Stomach (tissue), 19 donors: ENCODE measurements around the gene GAGE12C. TPM values are rescaled to one million over a fixed set of nuclear protein-coding genes. Genes with fewer than 3 reads are reported as not detected.
"Not testable (repeated sequence)": the region's sequence is repeated elsewhere in the genome, so short reads cannot be mapped to it uniquely, and the experiment has no call there.

Source experiments
- DNase-seq, 2 donors: peaks; one replicate each; pipeline versions ENCODE4 v3.0.0 to v3.0.0-alpha.2; 2013 to 2019
- H3K27ac ChIP-seq, 5 donors: fragments of 200-600 bp in 4 of 5; sonication (generic) in 4 of 5; one replicate each; pipeline ENCODE4 v1.5.1; 2013 to 2019; ENCODE audit warnings: mild to moderate bottlenecking in 1 of 5, moderate library complexity in 1 of 5
- H3K27me3 ChIP-seq, 3 donors: fragments of 200-600 bp; sonication (generic); one replicate each; pipeline ENCODE4 v1.5.1; 2017 to 2019; ENCODE audit warnings: mixed run types in 1 of 3
- H3K36me3 ChIP-seq, 4 donors: fragments of 200-600 bp; sonication (generic); 1 replicate in 3 of 4; 2 replicates in 1 of 4; pipeline ENCODE4 v1.5.1; 2016 to 2019
- H3K4me1 ChIP-seq, 4 donors: fragments of 200-600 bp; sonication (generic); one replicate each; pipeline ENCODE4 v1.5.1; 2016 to 2019
- H3K4me3 ChIP-seq, 4 donors: fragments of 200-600 bp; sonication (generic) in 3 of 4; one replicate each; pipeline ENCODE4 v1.5.1; 2016 to 2019; ENCODE audit warnings: mild to moderate bottlenecking in 1 of 4
- H3K9me3 ChIP-seq, 4 donors: fragments of 200-600 bp; sonication (generic); one replicate each; pipeline ENCODE4 v1.5.1; 2016 to 2019
- WGBS, 5 donors: extraction: QIAGEN DNeasy Blood & Tissue Kit in 3 of 5; methylation state at CpG; one replicate each; pipeline versions ENCODE4 v1.1.5 to v1.1.7; 2013 to 2018; 5-methylcytosine and 5-hydroxymethylcytosine counted together
- intact Hi-C: fragments of 100-400 bp; cut with DNase I; formaldehyde crosslinking; loops from one replicate; pipeline ENCODE4 v1.15.1; 2023; ENCODE audit warnings: low total_unique reads
- long read RNA-seq, 10 donors: transcript quantifications; one replicate each; lab custom pipeline, GENCODE V29; 2026
- polyA plus RNA-seq, 3 donors: library from polyadenylated mRNA; stranded (reverse); fragments of 200-250 nt; gene quantifications; one replicate each; pipeline ENCODE4 v1.2.3, GENCODE V29; 2013
- small RNA-seq, 4 donors: library from RNA; depleted of rRNA; stranded (forward); fragments of <200 nt; gene quantifications; one replicate each; pipeline ENCODE3, GENCODE V24; 2016
- total RNA-seq, 5 donors: library from RNA; depleted of rRNA; stranded (reverse); fragments of >200 nt; gene quantifications; one replicate each; pipeline versions ENCODE4 v1.1.0 to v1.2.3, GENCODE V29; 2014 to 2016
- donor health status: healthy with polysubstance abuse.
- donor health status: Bipolar disorder and iron deficiency.
- donor health status: healthy.

The GAGE12C gene
- total RNA-seq, result not detected
- polyA plus RNA-seq, result not detected
- long read RNA-seq, donor 1, result 0 reads
- long read RNA-seq, donor 2, result 0 reads
- long read RNA-seq, donor 3, result 0 reads
- long read RNA-seq, donor 4, result 0 reads
- long read RNA-seq, donor 5, result 0 reads
- long read RNA-seq, donor 6, result 0 reads
- long read RNA-seq, donor 7, result 0 reads
- long read RNA-seq, donor 8, result 0 reads
- long read RNA-seq, donor 9, result 0 reads
- long read RNA-seq, donor 10, result 0 reads

GRCh38 chrX:49531877-49532276 is at the start of gene GAGE12C:
Gene GAGE12C, plus strand, starts transcription at chrX:49532177. Its CDS starts 1,155 bp downstream, at chrX:49533332.
- H3K4me1 ChIP-seq, H3K36me3 ChIP-seq, intact Hi-C loops, H3K9me3 ChIP-seq, H3K27me3 ChIP-seq, H3K4me3 ChIP-seq, DNase-seq, H3K27ac ChIP-seq: not testable (repeated sequence)
- WGBS, 5 donors, result no CpG with 5 or more reads among the region's 16 CpGs

- intact Hi-C loops, H3K36me3 ChIP-seq, H3K4me3 ChIP-seq, DNase-seq, H3K4me1 ChIP-seq, H3K9me3 ChIP-seq, H3K27me3 ChIP-seq, H3K27ac ChIP-seq: not testable (repeated sequence)
- no CpG with 5 or more reads among the region's 16 CpGs for WGBS, 5 donors
Measured at GRCh38 chrX:49541433-49541832, 9.5 kb downstream of the GAGE12C start, which contains the start of gene GAGE12D. Gene GAGE12D, plus strand, starts transcription at chrX:49541733. Its CDS starts 1,155 bp downstream, at chrX:49542888.

- H3K27me3 ChIP-seq, intact Hi-C loops, H3K4me1 ChIP-seq, H3K36me3 ChIP-seq, H3K9me3 ChIP-seq, H3K4me3 ChIP-seq, H3K27ac ChIP-seq, DNase-seq: not testable (repeated sequence)
- whole genome bisulfite sequencing, 5 donors, result no CpG with 5 or more reads among the region's 16 CpGs
Measured at GRCh38 chrX:49550989-49551388, 19.0 kb downstream of the GAGE12C start, which contains the start of gene GAGE12E. Gene GAGE12E, plus strand, starts transcription at chrX:49551289. Its CDS starts 1,155 bp downstream, at chrX:49552444.

GRCh38 chrX:49560542-49560941 is 28.6 kb downstream of the GAGE12C start, which contains the start of gene GAGE12F:
Gene GAGE12F, plus strand, starts transcription at chrX:49560842. Its CDS starts 1,155 bp downstream, at chrX:49561997.
- intact Hi-C loops, H3K36me3 ChIP-seq, H3K9me3 ChIP-seq, H3K27ac ChIP-seq, H3K4me3 ChIP-seq, DNase-seq, H3K27me3 ChIP-seq, H3K4me1 ChIP-seq: not testable (repeated sequence)
- WGBS, 5 donors, result no CpG with 5 or more reads among the region's 16 CpGs

- DNase-seq, H3K27me3 ChIP-seq, H3K27ac ChIP-seq, H3K4me1 ChIP-seq, H3K4me3 ChIP-seq, H3K9me3 ChIP-seq, H3K36me3 ChIP-seq, intact Hi-C loops: not testable (repeated sequence)
- WGBS, 5 donors, result 85% methylated on average over 4 of the region's 11 CpGs; no CpG with 5 or more reads in 4 of the 5 donors
Measured at GRCh38 chrX:49568728-49569127, 36.8 kb downstream of the GAGE12C start.

GRCh38 chrX:49569152-49569551 is 37.2 kb downstream of the GAGE12C start:
- H3K4me3 ChIP-seq, intact Hi-C loops, H3K4me1 ChIP-seq, H3K9me3 ChIP-seq, H3K27me3 ChIP-seq, DNase-seq, H3K27ac ChIP-seq, H3K36me3 ChIP-seq: not testable (repeated sequence)
- WGBS, 5 donors, result 91 to 97% methylated on average over 9 of the region's 13 CpGs; no CpG with 5 or more reads in 3 of the 5 donors

- DNase-seq, H3K36me3 ChIP-seq, intact Hi-C loops, H3K4me1 ChIP-seq, H3K9me3 ChIP-seq, H3K27me3 ChIP-seq, H3K27ac ChIP-seq, H3K4me3 ChIP-seq: not testable (repeated sequence)
- WGBS, 5 donors, result no CpG with 5 or more reads among the region's 16 CpGs
Measured at GRCh38 chrX:49570100-49570499, 38.1 kb downstream of the GAGE12C start, which contains the start of gene GAGE12G. Gene GAGE12G, plus strand, starts transcription at chrX:49570400. Its CDS starts 1,155 bp downstream, at chrX:49571555.

GRCh38 chrX:49579649-49580048 is 47.7 kb downstream of the GAGE12C start, which contains the start of gene GAGE12H:
Gene GAGE12H, plus strand, starts transcription at chrX:49579949. Its CDS starts 1,155 bp downstream, at chrX:49581104.
- DNase-seq, H3K4me3 ChIP-seq, H3K36me3 ChIP-seq, intact Hi-C loops, H3K9me3 ChIP-seq, H3K4me1 ChIP-seq, H3K27me3 ChIP-seq, H3K27ac ChIP-seq: not testable (repeated sequence)
- WGBS, 5 donors, result no CpG with 5 or more reads among the region's 16 CpGs

Small RNA genes lying within 50 kb of the gene (small RNA-seq; reads per million reads assigned to genes)
- 0 reads per million in 4 donors for gene GAGE12B

Other genes starting within 250 kb of the GAGE12C start
- gene GAGE10, start 228.5 kb upstream of the GAGE12C start, total RNA-seq, result not detected
- gene GAGE10, start 228.5 kb upstream of the GAGE12C start, polyA plus RNA-seq, result not detected
- gene GAGE12J, start 210.1 kb upstream of the GAGE12C start, total RNA-seq, result not detected
- not detected for gene GAGE12J, start 210.1 kb upstream of the GAGE12C start, polyA plus RNA-seq
- not detected for gene GAGE13, start 200.6 kb upstream of the GAGE12C start, total RNA-seq
- not detected for gene GAGE13, start 200.6 kb upstream of the GAGE12C start, polyA plus RNA-seq
- gene GAGE12D, start 9.6 kb downstream of the GAGE12C start, total RNA-seq, result not detected
- gene GAGE12D, start 9.6 kb downstream of the GAGE12C start, polyA plus RNA-seq, result not detected
- not detected for gene GAGE12E, start 19.1 kb downstream of the GAGE12C start, total RNA-seq
- gene GAGE12E, start 19.1 kb downstream of the GAGE12C start, polyA plus RNA-seq, result not detected
- gene GAGE12F, start 28.7 kb downstream of the GAGE12C start, total RNA-seq, result not detected
- not detected for gene GAGE12F, start 28.7 kb downstream of the GAGE12C start, polyA plus RNA-seq
- not detected for gene GAGE12G, start 38.2 kb downstream of the GAGE12C start, total RNA-seq
- gene GAGE12G, start 38.2 kb downstream of the GAGE12C start, polyA plus RNA-seq, result not detected
- gene GAGE12H, start 47.8 kb downstream of the GAGE12C start, total RNA-seq, result not detected
- gene GAGE12H, start 47.8 kb downstream of the GAGE12C start, polyA plus RNA-seq, result not detected
- not detected for gene GAGE2A, start 57.3 kb downstream of the GAGE12C start, total RNA-seq
- gene GAGE2A, start 57.3 kb downstream of the GAGE12C start, polyA plus RNA-seq, result not detected
- not detected for gene GAGE1, start 66.8 kb downstream of the GAGE12C start, total RNA-seq
- gene GAGE1, start 66.8 kb downstream of the GAGE12C start, polyA plus RNA-seq, result not detected
- gene PAGE1, start 163.8 kb downstream of the GAGE12C start, total RNA-seq, result not detected
- gene PAGE1, start 163.8 kb downstream of the GAGE12C start, polyA plus RNA-seq, result not detected